HG02610 (cell line): ENCODE measurements around the gene TCIRG1.

ENCODE experiments used
- ATAC-seq: cut with Tn5 transposase; IDR thresholded peaks from one replicate; pipeline ENCODE4 v1.9.1; 2021; ENCODE audit warnings: mild to moderate bottlenecking, moderate library complexity; ENCODE audit not compliant: unreplicated experiment

TCIRG1 gene

DNA sequence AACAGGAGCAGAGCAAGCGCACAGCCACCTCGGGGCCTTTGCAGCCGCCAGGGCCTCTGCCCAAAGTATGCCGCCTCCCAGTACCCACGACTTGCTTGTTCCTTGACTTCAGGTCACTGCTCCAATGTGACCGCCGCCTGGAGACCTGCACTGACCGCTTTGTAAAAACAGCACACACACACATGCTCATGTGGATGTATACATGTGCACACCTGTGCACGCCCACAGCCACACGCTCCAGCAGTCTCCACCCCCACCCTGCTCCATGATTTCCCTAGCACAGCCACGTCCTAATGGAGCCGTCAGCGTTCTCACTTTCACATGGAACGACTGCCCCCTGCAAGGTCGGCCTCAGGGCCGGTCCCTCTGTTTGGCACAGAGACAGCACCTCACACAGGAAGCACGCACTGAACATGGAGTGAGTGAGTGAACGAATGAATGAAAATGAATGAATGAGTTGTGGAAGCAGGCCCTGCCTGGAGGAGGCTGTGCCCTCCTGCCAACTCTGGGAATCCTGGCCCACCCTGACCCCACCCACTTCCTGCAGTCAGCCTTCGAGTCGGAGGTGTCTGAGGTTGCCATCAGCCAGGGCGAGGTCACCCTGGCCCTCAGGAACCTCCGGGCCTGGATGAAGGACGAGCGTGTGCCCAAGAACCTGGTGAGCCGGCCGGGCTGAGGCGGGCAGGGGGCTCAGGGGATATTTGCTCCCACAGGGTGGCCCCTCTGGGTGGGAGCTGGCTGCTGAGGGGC is 20.7 kb upstream of the TCIRG1 start:
- no peak for ATAC-seq

DNA sequence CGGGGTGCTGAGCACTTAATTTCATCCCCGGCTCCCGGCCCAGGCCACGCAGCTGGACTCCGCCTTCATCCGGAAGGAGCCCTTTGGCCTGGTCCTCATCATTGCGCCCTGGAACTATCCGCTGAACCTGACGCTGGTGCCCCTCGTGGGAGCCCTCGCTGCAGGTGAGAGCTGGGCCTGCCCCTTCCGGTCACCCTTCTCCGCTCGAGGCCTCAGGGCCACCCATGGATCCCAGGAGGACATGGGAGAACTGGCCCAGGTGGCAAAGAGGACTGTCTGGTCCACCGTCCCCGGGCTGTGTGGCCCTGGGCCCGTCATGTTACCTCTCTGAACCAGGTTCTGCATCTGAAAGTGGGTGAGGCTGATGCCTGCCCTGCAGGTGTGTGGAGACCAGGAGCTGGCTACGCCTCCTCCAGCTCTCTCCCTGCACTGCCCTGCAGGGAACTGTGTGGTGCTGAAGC is 20.1 kb upstream of the TCIRG1 start:
- no peak for ATAC-seq

DNA sequence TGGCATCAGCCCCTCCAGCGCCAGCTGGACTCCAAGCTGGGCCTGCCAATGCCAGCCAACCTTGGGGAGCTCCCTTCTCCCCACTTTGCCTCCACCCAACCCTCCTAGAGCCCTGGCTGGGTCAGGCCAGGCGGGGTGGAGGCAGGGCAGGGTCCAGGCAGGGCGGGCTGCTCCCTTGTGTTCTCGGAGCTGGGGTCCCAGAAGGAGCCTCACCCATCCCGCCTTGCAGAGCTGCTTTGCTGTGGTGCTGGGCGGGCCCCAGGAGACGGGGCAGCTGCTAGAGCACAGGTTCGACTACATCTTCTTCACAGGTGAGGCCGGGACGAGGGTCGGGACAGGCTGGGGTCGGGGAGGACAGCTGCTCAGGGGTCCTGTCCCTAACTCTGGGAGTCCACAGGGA is 19.3 kb upstream of the TCIRG1 start:
- ATAC-seq, result no peak

DNA sequence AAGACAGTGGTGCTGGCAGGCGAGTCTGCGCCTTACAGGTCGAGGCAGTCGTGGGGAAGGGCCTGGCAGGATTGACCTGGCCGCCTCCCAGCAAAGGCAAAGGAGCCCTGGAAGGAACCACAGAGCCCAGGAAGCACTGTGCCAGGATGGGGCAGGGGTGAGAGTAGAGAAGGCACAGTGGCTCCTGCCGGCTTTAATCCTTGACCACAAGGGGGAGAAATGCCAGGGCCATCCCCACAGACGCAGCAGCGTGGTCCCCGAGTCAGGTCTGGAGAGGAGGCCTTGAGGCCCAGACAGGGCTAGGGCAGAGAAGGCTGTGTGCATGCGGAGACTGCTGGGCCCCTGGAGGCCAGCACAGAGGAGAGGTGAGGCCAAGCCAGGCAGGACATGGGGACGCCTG is 18.2 kb upstream of the TCIRG1 start:
- ATAC-seq, result no peak

DNA sequence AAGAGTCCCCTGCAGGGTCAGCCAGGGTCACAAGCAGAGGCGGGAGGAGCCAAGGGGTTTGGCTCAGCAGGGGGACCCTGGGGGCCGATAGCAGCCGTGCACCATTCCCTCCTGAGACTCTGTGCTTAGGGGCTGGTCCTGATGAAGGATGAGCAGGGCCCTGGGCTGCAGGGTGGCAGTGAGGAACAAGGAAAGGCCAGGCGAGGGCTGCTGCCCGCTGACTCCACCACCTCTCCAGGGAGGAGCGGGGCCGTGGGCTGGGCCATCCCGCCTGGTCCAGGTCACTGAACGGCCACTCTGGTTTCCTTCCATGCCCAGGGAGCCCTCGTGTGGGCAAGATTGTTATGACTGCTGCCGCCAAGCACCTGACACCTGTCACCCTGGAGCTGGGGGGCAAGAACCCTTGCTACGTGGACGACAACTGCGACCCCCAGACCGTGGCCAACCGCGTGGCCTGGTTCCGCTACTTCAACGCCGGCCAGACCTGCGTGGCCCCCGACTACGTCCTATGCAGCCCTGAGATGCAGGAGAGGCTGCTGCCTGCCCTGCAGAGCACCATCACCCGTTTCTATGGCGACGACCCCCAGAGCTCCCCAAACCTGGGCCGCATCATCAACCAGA is 17.5 kb upstream of the TCIRG1 start:
- ATAC-seq, result no peak

DNA sequence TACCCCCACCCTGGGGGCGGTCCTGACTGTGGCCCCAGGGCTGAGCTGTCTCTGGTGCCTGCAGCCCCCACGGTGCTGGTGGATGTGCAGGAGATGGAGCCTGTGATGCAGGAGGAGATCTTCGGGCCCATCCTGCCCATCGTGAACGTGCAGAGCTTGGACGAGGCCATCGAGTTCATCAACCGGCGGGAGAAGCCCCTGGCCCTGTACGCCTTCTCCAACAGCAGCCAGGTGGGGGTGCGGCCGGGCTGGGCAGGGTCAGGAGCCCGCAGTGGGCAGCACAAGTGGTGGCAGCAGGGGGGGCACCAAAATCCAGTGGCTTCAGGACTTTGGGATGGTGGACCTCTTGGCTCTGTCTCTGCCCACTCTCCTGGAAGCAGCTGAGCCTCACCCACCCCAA is 16.3 kb upstream of the TCIRG1 start:
- ATAC-seq, result no peak

DNA sequence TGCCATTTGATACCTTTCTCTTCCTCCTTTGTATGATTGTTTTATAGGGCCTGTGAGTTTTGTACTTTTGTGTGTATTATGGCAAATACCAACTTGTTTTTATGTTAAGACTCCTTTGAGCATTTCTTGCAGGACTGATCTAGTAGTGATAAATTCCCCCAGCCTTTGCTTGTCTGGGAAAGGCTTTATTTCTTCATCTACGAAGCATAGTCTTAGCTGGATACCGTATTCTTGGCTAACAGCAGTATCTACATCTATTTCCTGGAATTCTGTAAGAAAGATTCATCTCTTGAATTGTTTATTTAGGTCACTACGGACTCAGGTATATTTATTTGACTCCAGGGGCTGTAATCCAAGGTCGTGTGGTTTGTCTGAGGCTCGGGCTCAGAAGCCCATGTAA is 14.3 kb upstream of the TCIRG1 start:
- no peak for ATAC-seq

DNA sequence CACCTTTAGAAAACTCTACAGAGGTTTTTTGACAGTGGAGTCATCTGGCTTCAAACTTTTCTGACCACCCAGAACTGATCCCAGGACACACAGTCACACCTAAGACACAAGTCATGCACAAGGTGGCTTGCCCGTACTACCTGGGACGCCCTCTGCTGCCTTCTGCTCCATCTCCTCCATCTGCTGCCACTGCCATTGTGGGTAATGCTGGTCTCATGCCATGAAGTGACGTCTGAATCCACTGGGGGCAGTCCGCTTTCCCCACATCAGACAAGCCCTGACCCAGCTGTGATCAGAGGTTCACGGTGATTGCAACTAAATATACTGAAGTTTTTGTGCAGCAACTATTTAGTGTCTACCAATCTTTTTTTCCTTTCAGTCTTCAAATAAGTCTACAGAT is 13.8 kb upstream of the TCIRG1 start:
- no peak for ATAC-seq

DNA sequence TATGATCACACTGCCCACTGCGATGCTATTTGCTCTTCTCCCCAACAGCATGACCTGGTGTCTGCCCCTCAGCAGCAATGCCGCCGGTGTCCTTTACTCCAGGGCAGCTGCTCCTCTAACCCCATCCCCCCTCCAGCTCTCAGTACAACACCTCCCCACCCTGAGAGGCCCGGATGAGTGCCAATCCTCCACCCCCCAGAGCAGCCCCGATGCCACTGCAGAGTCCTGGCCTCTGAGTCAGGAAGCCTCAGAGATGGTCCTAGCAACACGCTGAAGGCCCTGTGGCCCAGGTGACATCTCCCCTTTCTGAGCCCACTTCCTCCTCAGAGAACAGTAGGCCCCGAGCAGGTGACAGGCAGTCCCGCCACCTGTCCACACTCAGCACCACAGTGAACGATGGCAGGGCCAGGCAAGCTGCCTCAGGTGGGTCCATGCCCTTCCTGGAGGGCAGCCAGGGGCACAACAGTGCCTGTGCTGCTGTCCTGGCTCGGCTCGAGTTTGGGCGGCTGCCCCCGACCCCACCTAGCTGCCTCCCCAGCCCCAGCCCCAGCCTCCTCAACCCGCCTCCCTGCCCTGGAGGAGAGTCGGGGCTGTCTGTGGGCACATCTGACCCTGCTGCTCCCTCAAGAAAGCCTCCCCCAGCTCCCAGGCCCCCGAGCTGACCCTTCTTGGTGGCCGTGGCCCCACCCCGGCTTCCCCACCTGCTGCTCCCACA is 12.3 kb upstream of the TCIRG1 start:
- no peak for ATAC-seq

DNA sequence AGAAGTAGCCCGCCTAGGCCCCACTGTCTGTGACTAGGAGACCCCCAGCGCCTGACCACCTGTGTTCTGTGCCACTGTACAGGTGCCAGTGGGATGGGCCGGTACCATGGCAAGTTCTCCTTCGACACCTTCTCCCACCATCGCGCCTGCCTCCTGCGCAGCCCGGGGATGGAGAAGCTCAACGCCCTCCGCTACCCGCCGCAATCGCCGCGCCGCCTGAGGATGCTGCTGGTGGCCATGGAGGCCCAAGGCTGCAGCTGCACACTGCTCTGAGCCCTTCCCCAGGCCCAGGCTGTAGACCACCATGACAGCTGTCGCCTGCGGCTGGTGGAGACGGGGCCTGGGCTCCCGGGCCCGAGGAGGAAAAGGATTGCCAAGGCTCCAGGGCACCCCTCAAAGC is 11.2 kb upstream of the TCIRG1 start:
- ATAC-seq, result no peak

DNA sequence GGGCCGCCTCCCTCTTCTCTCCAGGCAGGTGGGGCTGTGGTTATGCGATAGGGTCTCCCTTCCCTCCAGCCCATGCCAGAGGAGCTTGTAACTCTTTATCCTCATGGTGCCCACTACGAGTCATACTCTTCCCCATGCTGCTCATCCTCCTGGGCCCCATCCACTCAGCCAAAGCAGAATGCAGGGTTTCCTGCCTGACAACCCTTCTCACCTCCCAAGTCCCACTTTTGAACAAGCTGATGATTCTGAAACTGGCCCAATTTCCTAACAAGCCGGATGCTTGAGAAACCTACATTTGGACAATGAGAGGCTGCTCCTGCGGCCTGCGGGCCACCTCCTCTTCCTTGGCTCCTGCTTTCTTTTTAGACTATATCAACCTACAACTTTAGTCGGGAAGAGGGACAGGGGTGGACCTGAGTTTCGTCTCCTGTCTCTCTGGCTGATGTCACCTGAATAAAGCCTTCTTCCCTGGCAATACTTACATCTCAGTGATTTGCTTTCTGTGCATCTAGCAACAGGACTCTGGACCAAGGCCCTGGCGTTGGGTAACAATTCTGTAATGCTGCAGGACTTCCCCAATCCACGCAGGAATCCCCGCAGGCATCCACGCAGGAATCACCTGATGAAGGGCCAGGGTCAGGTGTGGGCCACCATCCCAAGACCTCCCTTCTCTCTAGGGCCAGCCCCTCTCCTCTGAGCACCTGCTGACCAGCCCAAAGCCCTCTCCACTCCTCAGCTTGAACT is 9.9 kb upstream of the TCIRG1 start:
- no peak for ATAC-seq

DNA sequence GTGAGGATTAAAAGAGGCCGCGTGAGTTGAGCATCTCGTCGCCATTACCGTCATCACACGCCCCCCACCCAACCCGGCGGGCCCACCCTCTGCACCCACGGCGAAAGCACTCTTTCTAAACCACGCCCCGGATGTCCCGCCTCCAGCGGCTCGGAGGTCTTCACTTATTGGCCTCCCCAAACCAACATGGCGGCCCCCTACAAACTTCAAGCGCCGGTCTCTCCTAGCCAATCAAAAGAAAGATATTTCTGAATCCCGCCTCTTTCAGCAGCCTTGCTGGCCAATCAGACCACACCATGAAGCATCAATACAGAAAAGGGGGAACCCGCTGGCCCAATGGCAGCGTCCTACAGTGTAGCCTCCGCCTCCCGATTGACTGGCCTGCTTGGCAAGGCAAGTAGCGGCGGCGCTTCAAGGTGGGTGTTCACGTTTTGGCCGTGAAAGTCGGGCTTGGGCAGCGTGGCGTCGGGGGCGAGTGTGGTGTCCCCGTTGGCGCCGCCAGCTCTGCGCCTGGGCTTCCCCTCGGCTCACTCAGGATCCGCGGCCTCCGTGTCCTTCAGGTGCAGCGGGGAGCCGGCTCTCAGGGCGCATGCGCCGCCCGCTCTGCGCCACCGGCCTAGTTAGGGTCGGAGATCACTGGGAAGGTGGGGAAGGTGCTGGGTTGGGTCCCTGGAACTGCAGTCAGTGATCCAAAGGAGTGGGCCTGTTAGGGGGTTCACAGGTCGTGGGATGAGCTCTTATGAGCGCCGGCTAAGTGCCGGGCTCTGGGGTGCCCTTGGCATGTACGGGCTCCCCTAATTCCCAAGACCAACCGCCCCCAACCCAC is 8.3 kb upstream of the TCIRG1 start, which contains the start of gene NDUFS8:
Gene NDUFS8 (plus strand): TSS at position 364 of the 826 bp plus-strand sequence. CDS start 1,471 bp downstream, outside the sequence.
- ATAC-seq, result peak; percentile 91

DNA sequence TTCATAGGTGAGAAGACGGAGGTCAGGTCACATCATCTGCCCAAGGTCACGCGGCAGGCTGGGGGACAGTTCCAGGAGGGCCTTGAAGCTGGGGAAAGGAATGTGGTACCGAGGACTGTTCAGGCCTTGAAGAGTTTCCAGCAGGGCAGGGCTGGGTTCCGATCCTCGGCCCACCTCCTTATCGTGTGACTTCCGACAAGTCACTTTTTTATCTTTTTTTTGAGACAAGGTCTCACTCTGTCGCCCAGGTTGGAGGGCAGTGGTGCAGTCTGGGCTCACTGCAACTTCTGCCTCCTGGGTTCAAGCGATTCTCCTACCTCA is 7.7 kb upstream of the TCIRG1 start:
- ATAC-seq, result no peak

DNA sequence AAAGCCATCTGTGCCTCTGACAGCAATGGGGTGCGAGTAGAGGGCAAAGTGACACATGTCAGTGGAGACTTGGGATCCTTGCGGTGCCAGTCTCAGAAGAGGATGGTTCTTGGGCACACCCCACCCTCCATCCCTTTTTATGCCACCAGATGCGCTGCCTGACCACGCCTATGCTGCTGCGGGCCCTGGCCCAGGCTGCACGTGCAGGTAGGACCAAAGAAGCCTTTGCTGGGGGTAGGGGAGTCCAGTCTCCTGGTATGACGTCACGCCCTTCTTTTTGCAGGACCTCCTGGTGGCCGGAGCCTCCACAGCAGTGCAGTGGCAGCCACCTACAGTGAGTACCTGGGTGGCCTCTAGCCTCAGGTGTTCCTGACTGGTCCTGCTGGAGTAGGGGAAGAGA is 6.8 kb upstream of the TCIRG1 start:
- ATAC-seq, result no peak

DNA sequence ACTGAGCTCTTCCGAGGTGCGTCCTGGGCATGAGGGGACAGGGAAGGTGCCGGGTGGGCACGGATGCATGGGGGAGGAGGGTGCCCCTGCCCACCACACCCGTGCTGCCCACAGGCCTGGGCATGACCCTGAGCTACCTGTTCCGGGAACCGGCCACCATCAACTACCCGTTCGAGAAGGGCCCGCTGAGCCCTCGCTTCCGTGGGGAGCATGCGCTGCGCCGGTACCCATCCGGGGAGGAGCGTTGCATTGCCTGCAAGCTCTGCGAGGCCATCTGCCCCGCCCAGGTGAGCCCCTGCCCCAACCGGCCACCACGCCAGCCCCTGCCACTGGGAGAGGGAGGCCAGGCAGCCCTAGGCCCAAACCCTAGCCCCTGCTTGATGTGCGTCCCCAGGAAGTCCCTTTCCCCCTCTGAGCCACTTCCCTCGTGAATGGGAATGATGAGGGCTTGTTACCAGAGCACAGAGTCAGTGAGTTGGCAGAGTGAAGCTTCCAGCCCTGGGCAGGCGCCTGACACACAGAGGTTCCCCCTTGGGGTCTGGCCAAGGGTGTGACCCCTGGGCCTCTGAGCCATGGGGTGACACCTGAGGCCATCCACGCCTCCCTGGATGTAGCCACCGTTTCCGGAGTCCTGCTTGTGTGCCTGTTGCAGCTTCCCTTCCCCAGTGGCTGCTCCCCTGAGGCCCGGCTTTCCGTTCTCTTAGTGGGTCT is 5.7 kb upstream of the TCIRG1 start:
- no peak for ATAC-seq

DNA sequence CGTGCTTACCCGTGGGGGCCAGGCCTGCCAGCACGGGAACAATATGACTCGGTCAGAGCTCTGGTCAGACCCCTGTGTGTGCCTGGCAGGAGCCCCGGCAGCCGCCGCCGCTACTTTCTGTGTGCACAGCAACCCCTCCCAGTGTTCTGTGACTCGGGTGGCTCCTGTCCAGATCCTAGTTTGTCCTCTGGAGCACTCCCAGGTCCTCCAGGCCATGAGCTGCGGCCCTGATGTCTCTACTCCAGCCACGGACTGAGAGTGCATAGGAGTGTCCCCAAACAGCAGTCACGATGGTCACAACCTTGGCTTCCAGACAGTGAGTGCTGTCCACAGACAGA is 5.1 kb upstream of the TCIRG1 start:
- no peak for ATAC-seq

DNA sequence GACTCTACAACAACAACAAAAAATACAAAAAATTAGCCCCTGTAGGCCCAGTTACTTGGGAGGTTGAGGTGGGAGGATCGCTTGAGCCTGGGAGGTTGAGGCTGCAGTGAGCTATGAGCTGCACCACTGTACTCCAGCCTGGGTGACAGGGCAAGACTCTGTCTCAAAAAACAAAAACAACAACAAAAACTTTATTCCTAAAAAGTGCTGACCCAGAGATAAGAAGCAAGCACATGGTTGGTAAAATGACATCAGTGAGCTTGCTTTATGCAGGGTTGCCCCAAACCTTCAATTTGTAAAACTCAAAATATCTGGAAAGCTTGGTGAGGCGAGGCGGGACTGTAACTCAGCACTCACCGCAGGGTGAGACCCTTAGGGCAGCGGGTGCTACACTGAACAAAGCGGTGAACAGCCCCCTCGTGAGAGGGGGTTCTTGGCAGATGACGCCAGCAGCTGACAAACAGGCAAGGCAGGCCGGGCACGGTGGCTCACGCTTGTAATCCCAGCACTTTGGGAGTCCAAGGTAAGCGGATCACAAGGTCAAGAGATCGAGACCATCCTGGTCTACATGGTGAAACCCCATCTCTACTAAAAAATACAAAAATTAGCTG is 3.5 kb upstream of the TCIRG1 start:
- no peak for ATAC-seq

DNA sequence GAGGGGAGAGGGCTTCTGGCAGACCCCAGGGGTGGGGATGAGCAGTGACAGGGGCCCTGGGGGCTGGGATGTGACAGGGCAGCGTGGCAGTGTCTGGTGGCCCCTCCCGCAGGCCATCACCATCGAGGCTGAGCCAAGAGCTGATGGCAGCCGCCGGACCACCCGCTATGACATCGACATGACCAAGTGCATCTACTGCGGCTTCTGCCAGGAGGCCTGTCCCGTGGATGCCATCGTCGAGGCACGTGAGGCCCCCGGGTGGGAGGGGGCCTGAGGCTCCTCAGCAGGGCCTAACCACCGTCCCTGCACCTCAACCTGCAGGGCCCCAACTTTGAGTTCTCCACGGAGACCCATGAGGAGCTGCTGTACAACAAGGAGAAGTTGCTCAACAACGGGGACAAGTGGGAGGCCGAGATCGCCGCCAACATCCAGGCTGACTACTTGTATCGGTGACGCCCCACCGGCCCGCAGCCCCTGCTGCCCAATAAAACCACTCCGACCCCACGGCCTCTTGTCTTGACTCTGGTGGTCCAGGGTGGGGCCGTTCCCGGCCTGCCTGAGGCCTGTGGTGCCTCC is 2.6 kb upstream of the TCIRG1 start:
- ATAC-seq, result no peak

DNA sequence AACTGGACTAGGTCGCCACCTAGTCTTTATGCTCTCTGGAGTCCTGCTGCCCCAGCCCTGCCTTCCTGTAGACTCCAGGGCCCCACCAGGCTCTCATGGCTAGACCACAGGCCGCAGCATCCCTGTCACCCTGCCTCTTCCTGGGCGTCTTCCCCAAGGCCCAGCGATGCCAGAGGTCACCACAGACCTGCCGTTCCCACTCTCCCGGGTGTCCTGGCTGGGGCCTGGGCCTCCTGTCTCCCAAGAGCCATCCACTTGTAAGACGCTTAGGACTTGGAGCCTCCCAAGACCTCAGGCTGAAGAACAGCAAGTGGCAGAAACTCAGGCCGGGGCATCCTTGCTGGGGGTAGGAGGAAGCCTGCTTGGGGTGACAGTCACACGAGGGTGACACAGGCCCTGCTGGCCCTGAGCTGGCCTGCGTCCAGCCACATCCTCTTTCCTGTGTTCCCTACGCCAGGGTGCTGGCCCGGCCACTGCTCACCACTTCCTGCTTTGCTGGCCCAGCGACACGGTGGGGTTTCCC is 2.0 kb upstream of the TCIRG1 start:
- no peak for ATAC-seq
